GM23338 (cell line): ENCODE data around the gene PADI6. TPM values are rescaled to one million over a fixed set of nuclear protein-coding genes. Genes with fewer than 3 reads are reported as not detected.

Experiments
- ATAC-seq: fragments of 200-7000 bp; cut with Tn5 transposase; 3 replicates; pipeline ENCODE4 v1.9.1; 2020
- DNase-seq: peaks from one replicate; pipeline ENCODE4 v3.0.0-alpha.2; 2015; ENCODE audit warnings: low spot score
- H2AFZ ChIP-seq: fragments of 200-600 bp; sonication (generic); 2 replicates; pipeline ENCODE4 v1.8.0; 2016; ENCODE audit warnings: antibody characterized with exemption, mild to moderate bottlenecking, moderate library complexity
- H3F3A ChIP-seq: fragments of 200-600 bp; sonication (generic); replicated peaks from 2 replicates; pipeline ENCODE4 v1.8.0; 2017; ENCODE audit warnings: antibody characterized with exemption, mixed run types, low read depth
- H3K27ac ChIP-seq: fragments of 200-600 bp; sonication (generic); 2 replicates; pipeline ENCODE4 v1.6.1; 2016; ENCODE audit warnings: low read depth
- H3K27me3 ChIP-seq: fragments of 200-600 bp; sonication (generic); 2 replicates; pipeline ENCODE4 v1.8.0; 2016; ENCODE audit warnings: mild to moderate bottlenecking, mixed run types, moderate library complexity; ENCODE audit not compliant: insufficient read depth
- H3K36me3 ChIP-seq: fragments of 200-600 bp; sonication (generic); 2 replicates; pipeline ENCODE4 v1.8.0; 2016; ENCODE audit warnings: mild to moderate bottlenecking; ENCODE audit not compliant: insufficient read depth
- H3K4me1 ChIP-seq: fragments of 200-600 bp; sonication (generic); 2 replicates; pipeline ENCODE4 v1.8.0; 2016; ENCODE audit warnings: mild to moderate bottlenecking, moderate library complexity; ENCODE audit not compliant: insufficient read depth
- H3K4me2 ChIP-seq: fragments of 200-600 bp; sonication (generic); 2 replicates; pipeline ENCODE4 v1.7.1; 2017; ENCODE audit warnings: mixed run types
- H3K4me3 ChIP-seq: fragments of 200-600 bp; sonication (generic); 2 replicates; pipeline ENCODE4 v1.6.1; 2016; ENCODE audit warnings: mixed run types
- H3K79me2 ChIP-seq: fragments of 200-600 bp; sonication (generic); replicated peaks from 2 replicates; pipeline ENCODE4 v1.8.0; 2017; ENCODE audit warnings: mild to moderate bottlenecking; ENCODE audit not compliant: insufficient read depth
- H3K9me2 ChIP-seq: fragments of 200-600 bp; sonication (generic); 2 replicates; pipeline ENCODE4 v1.8.0; 2017; ENCODE audit not compliant: insufficient read depth
- H4K20me1 ChIP-seq: fragments of 200-600 bp; sonication (generic); replicated peaks from 2 replicates; pipeline ENCODE4 v1.8.0; 2017; ENCODE audit warnings: mild to moderate bottlenecking; ENCODE audit not compliant: insufficient read depth
- H3K27ac Mint-ChIP-seq: 2 replicates; pipeline ENCODE4 v1.8.0; 2020; ENCODE audit warnings: inconsistent platforms, mild to moderate bottlenecking, moderate library complexity, mixed read lengths
- H3K27me3 Mint-ChIP-seq: 3 replicates; pipeline ENCODE4 v1.8.0; 2022; ENCODE audit warnings: low read depth, mild to moderate bottlenecking, moderate library complexity, mixed read lengths, inconsistent platforms; ENCODE audit not compliant: insufficient read depth, poor library complexity
- H3K36me3 Mint-ChIP-seq: 3 replicates; pipeline ENCODE4 v1.8.0; 2021; ENCODE audit warnings: low read depth, mild to moderate bottlenecking, inconsistent platforms, moderate library complexity, mixed read lengths
- H3K4me1 Mint-ChIP-seq: 3 replicates; pipeline ENCODE4 v1.8.0; 2020; ENCODE audit warnings: mild to moderate bottlenecking, inconsistent platforms, mixed read lengths
- H3K4me3 Mint-ChIP-seq: 3 replicates; pipeline ENCODE4 v1.8.0; 2021; ENCODE audit warnings: moderate library complexity, mild to moderate bottlenecking, inconsistent platforms, mixed read lengths
- H3K9me3 Mint-ChIP-seq: 3 replicates; pipeline ENCODE4 v1.8.0; 2020; ENCODE audit warnings: moderate library complexity, mild to moderate bottlenecking, inconsistent platforms, mixed read lengths
- EZH2 ChIP-seq: fragments of 200-600 bp; sonication (generic); IDR thresholded peaks from one replicate; pipeline ENCODE4 v1.8.0; 2017; ENCODE audit warnings: antibody characterized with exemption, mild to moderate bottlenecking, low read depth; ENCODE audit not compliant: unreplicated experiment
- EZH2phosphoT487 ChIP-seq: fragments of 200-600 bp; sonication (generic); IDR thresholded peaks from one replicate; pipeline ENCODE4 v1.8.1; 2018; ENCODE audit warnings: antibody characterized with exemption; ENCODE audit not compliant: unreplicated experiment
- JUNB ChIP-seq: IDR thresholded peaks from one replicate; pipeline ENCODE4 v1.6.1; 2016; ENCODE audit warnings: antibody characterized with exemption; ENCODE audit not compliant: unreplicated experiment
- POLR2AphosphoS5 ChIP-seq: IDR thresholded peaks from 2 replicates; pipeline ENCODE4 v1.6.1; 2016; ENCODE audit warnings: antibody characterized with exemption, low read depth
- ZNF114 ChIP-seq: fragments of 250-450 bp; sonication (Bioruptor Pico); IDR thresholded peaks from 2 replicates; pipeline ENCODE4 v1.5.0; 2020; ENCODE audit warnings: mild to moderate bottlenecking, moderate library complexity
- ZNF331 ChIP-seq: fragments of 250-450 bp; sonication (Bioruptor Pico); IDR thresholded peaks from 2 replicates; pipeline ENCODE4 v1.5.0; 2020; ENCODE audit warnings: low read depth, mild to moderate bottlenecking, moderate library complexity
- polyA plus RNA-seq: library from polyadenylated mRNA; unstranded; fragments of >200 nt; fragmentation: Nextera tagmentation; extraction: Ambion mirVana; gene quantifications from 2 replicates; pipeline ENCODE4 v1.2.1, GENCODE V29; 2016
- total RNA-seq: library from RNA; depleted of rRNA; stranded (reverse); fragments of >200 nt; shearing (Covaris generic); gene quantifications from 2 replicates; pipeline ENCODE4 v1.2.3, GENCODE V29; 2014
- TF ChIP-seq, protein P1 (sequence below), 2 experiments: fragments of 200-600 bp in 1 of 2; sonication (generic) in 1 of 2; conservative IDR thresholded peaks; 2 replicates each; pipeline versions ENCODE4 v1.5.1 to v1.6.1; 2016 to 2017; ENCODE audit warnings: antibody characterized with exemption in 2 of 2, low read depth in 2 of 2, mild to moderate bottlenecking in 2 of 2, moderate library complexity in 1 of 2
- TF ChIP-seq, protein P2 (sequence below): IDR thresholded peaks from one replicate; pipeline ENCODE4 v1.6.1; 2018; ENCODE audit warnings: antibody characterized with exemption; ENCODE audit not compliant: unreplicated experiment

The PADI6 gene
- total and polyA plus RNA-seq, 2 experiments from 2014 or later: not detected

DNA sequence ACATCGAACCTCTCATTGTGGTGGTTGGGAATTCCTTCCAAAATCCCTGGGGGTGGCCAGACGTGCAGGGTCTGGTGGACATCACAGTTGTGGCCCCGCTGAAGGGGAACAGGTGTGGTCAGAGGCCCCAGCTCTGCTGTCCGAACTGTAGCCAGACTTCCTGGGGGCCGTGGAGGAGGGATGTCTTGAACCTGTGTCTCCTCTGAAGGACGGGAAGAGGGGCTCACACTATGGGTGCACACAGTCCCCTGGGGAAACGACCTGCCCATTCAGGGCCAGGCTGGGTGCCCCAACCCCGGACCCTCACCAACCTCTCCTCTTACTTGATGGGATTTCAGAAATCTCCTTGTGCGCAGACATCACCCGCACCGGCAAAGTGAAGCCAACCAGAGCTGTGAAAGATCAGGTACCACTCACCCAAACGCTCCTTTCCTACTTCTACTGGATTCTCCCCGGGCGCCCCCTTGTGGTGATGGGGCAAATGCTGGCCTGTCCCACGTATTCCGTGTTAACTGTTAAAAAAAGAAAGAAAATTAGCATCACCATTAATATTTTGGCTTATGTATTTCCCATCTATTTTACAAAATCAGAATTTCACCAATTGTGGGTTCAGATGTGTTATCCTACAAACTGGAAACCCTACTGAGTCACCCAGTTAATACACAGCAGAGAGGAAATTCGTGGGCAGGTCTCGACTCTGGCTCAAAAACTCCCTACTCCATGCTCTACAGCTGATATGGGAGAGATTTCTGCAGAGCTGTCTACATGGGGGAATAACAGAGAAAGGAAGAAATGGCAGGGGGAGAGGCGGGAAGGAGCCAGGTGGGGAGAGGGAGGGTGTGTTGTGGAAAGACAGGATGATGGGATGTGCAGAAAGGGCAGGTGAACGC lies 35.9 kb upstream of the PADI6 start:
- no peaks in the 10 kb centered on the region for H3K79me2 ChIP-seq
- H3K36me3 ChIP-seq: no peaks in the 10 kb centered on the region
- no peaks in the 10 kb centered on the region for H3K9me2 ChIP-seq
- H3F3A ChIP-seq: no peaks in the 10 kb centered on the region
- peak overlapping the region; percentile 59; the same call in 1 of the 2 replicates for H2AFZ ChIP-seq
- no peaks in the 10 kb centered on the region for H3K36me3 Mint-ChIP-seq
- H3K4me1 ChIP-seq: no peaks in the 10 kb centered on the region
- H4K20me1 ChIP-seq: no peaks in the 10 kb centered on the region
- H3K27me3 ChIP-seq: no peaks in the 10 kb centered on the region
- TF ChIP-seq, protein P1, sequence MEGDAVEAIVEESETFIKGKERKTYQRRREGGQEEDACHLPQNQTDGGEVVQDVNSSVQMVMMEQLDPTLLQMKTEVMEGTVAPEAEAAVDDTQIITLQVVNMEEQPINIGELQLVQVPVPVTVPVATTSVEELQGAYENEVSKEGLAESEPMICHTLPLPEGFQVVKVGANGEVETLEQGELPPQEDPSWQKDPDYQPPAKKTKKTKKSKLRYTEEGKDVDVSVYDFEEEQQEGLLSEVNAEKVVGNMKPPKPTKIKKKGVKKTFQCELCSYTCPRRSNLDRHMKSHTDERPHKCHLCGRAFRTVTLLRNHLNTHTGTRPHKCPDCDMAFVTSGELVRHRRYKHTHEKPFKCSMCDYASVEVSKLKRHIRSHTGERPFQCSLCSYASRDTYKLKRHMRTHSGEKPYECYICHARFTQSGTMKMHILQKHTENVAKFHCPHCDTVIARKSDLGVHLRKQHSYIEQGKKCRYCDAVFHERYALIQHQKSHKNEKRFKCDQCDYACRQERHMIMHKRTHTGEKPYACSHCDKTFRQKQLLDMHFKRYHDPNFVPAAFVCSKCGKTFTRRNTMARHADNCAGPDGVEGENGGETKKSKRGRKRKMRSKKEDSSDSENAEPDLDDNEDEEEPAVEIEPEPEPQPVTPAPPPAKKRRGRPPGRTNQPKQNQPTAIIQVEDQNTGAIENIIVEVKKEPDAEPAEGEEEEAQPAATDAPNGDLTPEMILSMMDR (conservative IDR thresholded peaks at IDR 0.05; ENCODE audit: low read depth in 2 of 2): peak; percentile 87 to 100
- TF ChIP-seq ZNF331 (CRISPR knock-in tag): no peak
- H3K27me3 Mint-ChIP-seq: no peaks in the 10 kb centered on the region
- no peaks in the 10 kb centered on the region for H3K9me3 Mint-ChIP-seq
- DNase-seq (peak; percentile 94), ATAC-seq (peak; percentile 98)
- no peak overlapping the region for H3K4me3 ChIP-seq
- no peak overlapping the region for H3K4me3 Mint-ChIP-seq
- H3K4me2 ChIP-seq: no peak overlapping the region
- H3K4me1 Mint-ChIP-seq: no peaks in the 10 kb centered on the region
- no peak overlapping the region for H3K27ac Mint-ChIP-seq
- no peak overlapping the region for H3K27ac ChIP-seq

DNA sequence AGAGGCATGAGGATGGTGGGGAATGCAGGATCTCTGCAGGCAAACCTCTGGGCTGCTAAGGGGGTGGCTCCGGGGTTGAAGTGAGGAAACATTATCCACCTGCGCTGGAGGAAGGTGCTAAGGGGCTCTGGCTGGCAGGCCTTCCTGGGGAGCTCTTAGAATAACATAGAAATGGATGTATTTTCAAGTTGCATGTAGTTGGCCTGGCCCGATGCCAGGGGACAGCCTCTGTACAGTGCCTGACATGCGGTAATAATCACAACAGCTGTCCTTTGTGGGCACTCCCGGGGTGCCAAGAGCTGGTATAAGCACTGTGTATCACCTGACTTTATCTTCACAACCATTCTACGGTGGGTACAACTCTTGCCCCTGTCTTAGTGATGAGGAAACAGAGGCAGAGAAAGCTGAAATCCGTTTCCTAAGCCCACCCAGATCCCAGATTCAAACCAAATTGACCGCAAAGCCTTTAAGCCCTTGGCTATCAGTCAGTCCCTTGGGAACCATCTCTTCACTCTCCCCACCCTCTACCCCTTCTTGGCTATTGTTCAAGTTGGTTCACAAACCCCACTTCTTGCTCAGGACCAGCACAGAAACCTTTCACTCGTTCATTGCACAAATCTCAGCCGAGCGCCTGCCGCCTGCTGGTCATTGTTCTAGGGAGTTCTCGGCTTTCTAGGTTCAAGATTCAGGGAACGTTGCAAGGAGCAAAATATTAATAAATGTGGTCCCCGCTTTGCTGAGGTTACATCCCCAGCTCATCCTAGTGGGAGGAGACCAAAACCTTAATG lies 33.1 kb upstream of the PADI6 start:
- no peak overlapping the region for H3K4me3 Mint-ChIP-seq
- Histone ChIP-seq H3K27me3 (no peaks in the 10 kb centered on the region), H2AFZ (peak overlapping the region; percentile 38; the same call in 1 of the 2 replicates), H3F3A (no peaks in the 10 kb centered on the region), H3K27ac (no peak overlapping the region), H3K9me2 (no peaks in the 10 kb centered on the region), H3K4me2 (no peak overlapping the region), H4K20me1 (no peaks in the 10 kb centered on the region), H3K36me3 (no peaks in the 10 kb centered on the region), H3K79me2 (no peaks in the 10 kb centered on the region), H3K4me3 (no peak overlapping the region), H3K4me1 (no peaks in the 10 kb centered on the region)
- H3K36me3 Mint-ChIP-seq: no peaks in the 10 kb centered on the region
- H3K27me3 Mint-ChIP-seq: peaks cover 3% of the 10 kb centered on the region
- ATAC-seq (no peak), DNase-seq (no peak)
- no peak overlapping the region for H3K27ac Mint-ChIP-seq
- no peaks in the 10 kb centered on the region for H3K4me1 Mint-ChIP-seq
- peaks cover 6% of the 10 kb centered on the region for H3K9me3 Mint-ChIP-seq
- no peak for TF ChIP-seq EZH2
- TF ChIP-seq JUNB: no peak
- no peak for TF ChIP-seq ZNF331 (CRISPR knock-in tag)
- TF ChIP-seq, protein P2, sequence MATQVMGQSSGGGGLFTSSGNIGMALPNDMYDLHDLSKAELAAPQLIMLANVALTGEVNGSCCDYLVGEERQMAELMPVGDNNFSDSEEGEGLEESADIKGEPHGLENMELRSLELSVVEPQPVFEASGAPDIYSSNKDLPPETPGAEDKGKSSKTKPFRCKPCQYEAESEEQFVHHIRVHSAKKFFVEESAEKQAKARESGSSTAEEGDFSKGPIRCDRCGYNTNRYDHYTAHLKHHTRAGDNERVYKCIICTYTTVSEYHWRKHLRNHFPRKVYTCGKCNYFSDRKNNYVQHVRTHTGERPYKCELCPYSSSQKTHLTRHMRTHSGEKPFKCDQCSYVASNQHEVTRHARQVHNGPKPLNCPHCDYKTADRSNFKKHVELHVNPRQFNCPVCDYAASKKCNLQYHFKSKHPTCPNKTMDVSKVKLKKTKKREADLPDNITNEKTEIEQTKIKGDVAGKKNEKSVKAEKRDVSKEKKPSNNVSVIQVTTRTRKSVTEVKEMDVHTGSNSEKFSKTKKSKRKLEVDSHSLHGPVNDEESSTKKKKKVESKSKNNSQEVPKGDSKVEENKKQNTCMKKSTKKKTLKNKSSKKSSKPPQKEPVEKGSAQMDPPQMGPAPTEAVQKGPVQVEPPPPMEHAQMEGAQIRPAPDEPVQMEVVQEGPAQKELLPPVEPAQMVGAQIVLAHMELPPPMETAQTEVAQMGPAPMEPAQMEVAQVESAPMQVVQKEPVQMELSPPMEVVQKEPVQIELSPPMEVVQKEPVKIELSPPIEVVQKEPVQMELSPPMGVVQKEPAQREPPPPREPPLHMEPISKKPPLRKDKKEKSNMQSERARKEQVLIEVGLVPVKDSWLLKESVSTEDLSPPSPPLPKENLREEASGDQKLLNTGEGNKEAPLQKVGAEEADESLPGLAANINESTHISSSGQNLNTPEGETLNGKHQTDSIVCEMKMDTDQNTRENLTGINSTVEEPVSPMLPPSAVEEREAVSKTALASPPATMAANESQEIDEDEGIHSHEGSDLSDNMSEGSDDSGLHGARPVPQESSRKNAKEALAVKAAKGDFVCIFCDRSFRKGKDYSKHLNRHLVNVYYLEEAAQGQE: no peak
- TF ChIP-seq, protein P1 (conservative IDR thresholded peaks at IDR 0.05; ENCODE audit: low read depth in 2 of 2): no peak
- TF ChIP-seq EZH2phosphoT487: no peak
- TF ChIP-seq POLR2AphosphoS5: no peak
- no peak for TF ChIP-seq ZNF114 (CRISPR knock-in tag)
